Gastrocnemius medialis (tissue), 4 donors: ENCODE measurements around the gene STOX2.

ENCODE experiments used
- CTCF ChIP-seq, 5 experiments: fragments of 450-650 bp in 3 of 5; fragments of 200-600 bp in 2 of 5; sonication (generic) in 2 of 5; IDR thresholded peaks in 4 of 5; conservative IDR thresholded peaks in 1 of 5; 1 replicate in 4 of 5; 2 replicates in 1 of 5; pipeline ENCODE4 v1.5.1; 2016 to 2019; ENCODE audit warnings: antibody characterized with exemption in 5 of 5, mild to moderate bottlenecking in 3 of 5, moderate library complexity in 3 of 5
- POLR2A ChIP-seq, 2 donors: fragments of 450-650 bp; IDR thresholded peaks; one replicate each; pipeline ENCODE4 v1.6.1; 2017; ENCODE audit warnings: antibody characterized with exemption in 2 of 2, mild to moderate bottlenecking in 2 of 2, moderate library complexity in 2 of 2

- no peak for TF ChIP-seq CTCF (IDR thresholded peaks at IDR 0.05 in 4 of 5, conservative IDR thresholded peaks at IDR 0.05 in 1 of 5)
- TF ChIP-seq POLR2A (IDR thresholded peaks at IDR 0.05) = no peak
These were observed 82.2 kb downstream of the STOX2 start for GRCh38 chr4:183986971-183987946.
